Measurements from ENCODE around the gene RAB7B. TPM values are rescaled to one million over a fixed set of nuclear protein-coding genes. Genes with fewer than 3 reads are reported as not detected.
A peak's percentile ranks its signal among the peaks of the same experiment; 100 is the strongest.

The RAB7B gene
- total and polyA plus RNA-seq, 2 of the 13 experiments (the other 11 are each of a cell fraction or from before 2014, with no cell fraction given), result 0.05 to 0.46 TPM

- TF ChIP-seq ZSCAN12 (CRISPR knock-in tag; IDR thresholded peaks at IDR 0.05) (no peak), ZNF605 (CRISPR knock-in tag; IDR thresholded peaks at IDR 0.05) (no peak), ZNF446 (CRISPR knock-in tag; IDR thresholded peaks at IDR 0.05) (no peak), ZNF224 (CRISPR knock-in tag; IDR thresholded peaks at IDR 0.05) (no peak), ZNF749 (CRISPR knock-in tag; IDR thresholded peaks at IDR 0.05; ENCODE audit: borderline replicate concordance) (no peak), LBX2 (CRISPR knock-in tag; IDR thresholded peaks at IDR 0.05; ENCODE audit: borderline replicate concordance) (no peak), FOXA3 (CRISPR knock-in tag; IDR thresholded peaks at IDR 0.05) (no peak), ZHX1 (CRISPR knock-in tag; IDR thresholded peaks at IDR 0.05; ENCODE audit: low read depth) (no peak), CBX2 (IDR thresholded peaks at IDR 0.05; ENCODE audit: low read depth, low read length) (no peak), CBX2 (CRISPR knock-in tag; IDR thresholded peaks at IDR 0.05; ENCODE audit: low read depth) (no peak), SP140L (CRISPR knock-in tag; IDR thresholded peaks at IDR 0.05; ENCODE audit: borderline replicate concordance) (no peak), SOX6 (IDR thresholded peaks at IDR 0.05) (0 out of 2 replicates have a peak, but pooled peaks have one; percentile 60), SOX6 (CRISPR knock-in tag; IDR thresholded peaks at IDR 0.05) (no peak), ZNF275 (CRISPR knock-in tag; IDR thresholded peaks at IDR 0.05; ENCODE audit: borderline replicate concordance) (no peak), ZNF816 (CRISPR knock-in tag; IDR thresholded peaks at IDR 0.05; ENCODE audit: borderline replicate concordance) (no peak), ZNF644 (CRISPR knock-in tag; IDR thresholded peaks at IDR 0.05; ENCODE audit: low read depth) (no peak)
Observed at GRCh38 chr1:205973377-205974232, 29.6 kb downstream of the RAB7B start (continued).
